NB4 (cell line): ENCODE data around the gene TRDN.

Source experiments
- DNase-seq: peaks from one replicate; pipeline ENCODE4 v3.0.0; 2010; ENCODE audit warnings: low read depth
- H3K4me3 ChIP-seq: one replicate; pipeline ENCODE4 v1.5.1; 2011; ENCODE audit warnings: mild to moderate bottlenecking, low read depth, low read length, moderate library complexity
- CTCF ChIP-seq: IDR thresholded peaks from one replicate; pipeline ENCODE4 v1.5.1; 2012; ENCODE audit warnings: low read depth, low read length
- MAX ChIP-seq: IDR thresholded peaks from 2 replicates; pipeline ENCODE4 v1.6.1; 2011; ENCODE audit warnings: low read depth, low read length
- MYC ChIP-seq: IDR thresholded peaks from 2 replicates; pipeline ENCODE4 v1.6.1; 2011; ENCODE audit warnings: low read depth, low read length
- POLR2A ChIP-seq: IDR thresholded peaks from 2 replicates; pipeline ENCODE4 v1.6.1; 2011; ENCODE audit warnings: mild to moderate bottlenecking; ENCODE audit not compliant: insufficient read length; ENCODE audit errors: extremely low read depth

Gene TRDN

GRCh38 chr6:123668063-123668462 lies 31.3 kb upstream of the TRDN start:
- H3K4me3 ChIP-seq, result no peak overlapping the region
- no peak for TF ChIP-seq MAX
- TF ChIP-seq POLR2A, result no peak
- TF ChIP-seq MYC, result no peak
- no peak for TF ChIP-seq CTCF
- no peak for DNase-seq

- TF ChIP-seq MAX, result no peak
- no peak for TF ChIP-seq POLR2A
- TF ChIP-seq MYC, result no peak
- no peak for TF ChIP-seq CTCF
- no peak for DNase-seq
- H3K4me3 ChIP-seq, result no peak overlapping the region
These were observed 26.7 kb upstream of the TRDN start for GRCh38 chr6:123663436-123663835.

GRCh38 chr6:123662757-123663156 lies 26.0 kb upstream of the TRDN start:
- no peak overlapping the region for H3K4me3 ChIP-seq
- no peak for DNase-seq
- no peak for TF ChIP-seq MYC
- TF ChIP-seq POLR2A, result no peak
- no peak for TF ChIP-seq CTCF
- no peak for TF ChIP-seq MAX

GRCh38 chr6:123661105-123661891 lies 24.5 kb upstream of the TRDN start:
- H3K4me3 ChIP-seq, result no peak overlapping the region
- TF ChIP-seq POLR2A (no peak), CTCF (no peak), MYC (no peak), MAX (no peak)
- DNase-seq, result no peak

- DNase-seq, result no peak
- TF ChIP-seq POLR2A (no peak), CTCF (no peak), MYC (no peak), MAX (no peak)
- H3K4me3 ChIP-seq, result no peak overlapping the region
These were observed 23.4 kb upstream of the TRDN start for GRCh38 chr6:123659960-123660748.
